ENCODE results near the gene S100A9. TPM values are rescaled to one million over a fixed set of nuclear protein-coding genes. Genes with fewer than 3 reads are reported as not detected.
"Not testable (repeated sequence)": the region's sequence is repeated elsewhere in the genome, so short reads cannot be mapped to it uniquely, and the experiment has no call there.

S100A9 gene
- polyA plus RNA-seq, 4 donors, result 7.7 to 25.8 (median 17.0) TPM

- DNase-seq (ENCODE audit: low read depth in 4 of 4, low spot score in 2 of 4), result no peak
Measured at GRCh38 chr1:153403421-153404085, 45.9 kb downstream of the S100A9 start.

GRCh38 chr1:153404086-153404635 lies 46.5 kb downstream of the S100A9 start:
- no peak for DNase-seq (ENCODE audit: low read depth in 4 of 4, low spot score in 2 of 4)

DNA sequence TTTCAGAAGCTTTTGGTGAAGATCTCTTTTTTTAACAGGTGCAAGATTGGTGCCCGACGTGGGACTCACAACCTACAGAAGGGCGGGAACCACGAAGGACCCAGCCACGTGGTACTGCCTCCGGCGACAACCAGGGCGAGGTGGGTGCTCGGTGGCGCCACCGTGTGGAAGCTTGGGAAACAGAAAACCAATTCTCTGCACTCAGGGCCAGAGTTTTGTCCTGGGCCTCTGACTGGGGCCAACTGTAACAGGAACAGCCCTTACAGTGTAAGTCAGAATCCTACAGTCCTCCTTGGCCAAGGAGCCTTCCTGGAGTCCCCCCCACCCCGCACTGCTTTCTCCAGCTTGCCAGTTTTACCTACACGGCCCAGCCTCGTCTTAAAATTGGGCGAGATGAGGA lies 47.1 kb downstream of the S100A9 start:
- DNase-seq (ENCODE audit: low read depth in 4 of 4, low spot score in 2 of 4), result no peak

GRCh38 chr1:153405825-153406599 lies 48.4 kb downstream of the S100A9 start:
- DNase-seq (ENCODE audit: low read depth in 4 of 4, low spot score in 2 of 4), result not testable (repeated sequence)

- DNase-seq (ENCODE audit: low read depth in 4 of 4, low spot score in 2 of 4), result not testable (repeated sequence)
Measured at GRCh38 chr1:153407274-153407673, 49.6 kb downstream of the S100A9 start.

Other genes with a start within 250 kb of the S100A9 start
- gene SPRR2F, start 244.3 kb upstream of the S100A9 start, polyA plus RNA-seq (ENCODE audit: insufficient read length in 4 of 4), result not detected
- gene SPRR2G, start 207.0 kb upstream of the S100A9 start, polyA plus RNA-seq (ENCODE audit: insufficient read length in 4 of 4), result not detected
- not detected for gene LELP1, start 154.4 kb upstream of the S100A9 start, polyA plus RNA-seq (ENCODE audit: insufficient read length in 4 of 4)
- gene PRR9, start 140.3 kb upstream of the S100A9 start, polyA plus RNA-seq (ENCODE audit: insufficient read length in 4 of 4), result not detected
- not detected for gene LORICRIN, start 98.2 kb upstream of the S100A9 start, polyA plus RNA-seq (ENCODE audit: insufficient read length in 4 of 4)
- gene PGLYRP3, start 44.9 kb upstream of the S100A9 start, polyA plus RNA-seq (ENCODE audit: insufficient read length in 4 of 4), result not detected
- gene PGLYRP4, start 9.0 kb upstream of the S100A9 start, polyA plus RNA-seq (ENCODE audit: insufficient read length in 4 of 4), result not detected
- gene S100A12, start 17.8 kb downstream of the S100A9 start, polyA plus RNA-seq (ENCODE audit: insufficient read length in 4 of 4), result 1 to 10 TPM in 3 of 4 donors, under 1 TPM in 1; 0.35 to 3.9 (median 2.1) TPM
- 10 to 100 TPM in 3 of 4 donors, 1 to 10 TPM in 1; 4.4 to 15.1 (median 12.9) TPM for gene S100A8, start 33.2 kb downstream of the S100A9 start, polyA plus RNA-seq (ENCODE audit: insufficient read length in 4 of 4)
- gene S100A7A, start 58.7 kb downstream of the S100A9 start, polyA plus RNA-seq (ENCODE audit: insufficient read length in 4 of 4), result not detected
- under 1 TPM in 3 of 4 donors, not detected in 1; 0.32 to 0.87 (median 0.55) TPM for gene S100A7, start 102.8 kb downstream of the S100A9 start, polyA plus RNA-seq (ENCODE audit: insufficient read length in 4 of 4)
- 100 to 1,000 TPM; 184 to 308 (median 260) TPM for gene S100A6, start 178.1 kb downstream of the S100A9 start, polyA plus RNA-seq (ENCODE audit: insufficient read length in 4 of 4)
- gene S100A5, start 183.1 kb downstream of the S100A9 start, polyA plus RNA-seq (ENCODE audit: insufficient read length in 4 of 4), result 1 to 10 TPM in 2 of 4 donors, under 1 TPM in 2; 0.76 to 1.3 (median 1.1) TPM
- gene S100A4, start 188.0 kb downstream of the S100A9 start, polyA plus RNA-seq (ENCODE audit: insufficient read length in 4 of 4), result 10 to 100 TPM; 32.3 to 55.5 (median 47.8) TPM
- gene S100A3, start 191.4 kb downstream of the S100A9 start, polyA plus RNA-seq (ENCODE audit: insufficient read length in 4 of 4), result under 1 TPM in 3 of 4 donors, not detected in 1; 0.46 to 0.52 (median 0.47) TPM
- gene S100A2, start 208.0 kb downstream of the S100A9 start, polyA plus RNA-seq (ENCODE audit: insufficient read length in 4 of 4), result 1 to 10 TPM; 6.0 to 9.8 (median 8.9) TPM

All from left renal cortex interstitium (tissue), 4 donors.